ENCODE data around the gene GALNT4. TPM values are rescaled to one million over a fixed set of nuclear protein-coding genes. Genes with fewer than 3 reads are reported as not detected.

Gene GALNT4
- total and polyA plus RNA-seq, 9 of the 15 experiments (the other 6 are each of a cell fraction or from before 2014, with no cell fraction given): 1.2 to 4.6 (median 3.4) TPM

DNA sequence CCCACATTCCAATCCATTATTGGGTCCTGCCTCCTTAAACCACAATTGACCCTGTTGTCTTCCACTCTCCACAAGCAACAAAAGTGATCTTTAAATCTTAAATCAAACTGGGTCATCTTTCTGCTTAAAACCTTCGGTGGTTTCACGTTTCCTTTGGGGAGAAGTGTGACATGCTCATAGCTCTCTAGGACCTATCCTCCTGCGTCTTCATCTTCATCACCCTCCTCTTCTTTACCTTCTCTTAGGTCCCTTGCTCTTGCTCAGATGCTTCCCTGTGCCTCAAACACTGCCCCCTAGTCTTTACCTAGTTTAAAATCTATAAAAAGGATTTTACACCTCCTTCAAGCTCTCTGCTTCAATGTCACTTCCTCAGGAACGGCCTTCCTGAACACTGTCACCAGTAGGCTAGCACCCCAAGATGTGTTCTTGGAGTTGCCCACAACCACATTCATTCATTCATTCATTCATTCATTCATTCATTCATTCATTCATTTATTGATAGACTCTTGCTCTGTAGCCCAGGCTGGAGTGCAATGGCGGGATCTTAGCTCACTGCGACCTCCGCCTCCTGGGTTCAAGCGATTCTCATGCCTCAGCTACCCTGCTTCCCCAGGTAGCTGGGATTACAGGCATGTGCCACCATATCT, 46.8 kb downstream of the GALNT4 start:
- POLR2A ChIA-PET: no interaction called here

More for the DNA sequence above, 46.8 kb downstream of the GALNT4 start:
- CTCF ChIA-PET (ENCODE audit: low intra/inter-chr PET ratio): no interaction called here
- no peaks in the 10 kb centered on the region for H3K9me3 ChIP-seq (replicated peaks; ENCODE audit: control insufficient read depth, insufficient read depth, low read depth, low read length)
- TF ChIP-seq, protein P1, sequence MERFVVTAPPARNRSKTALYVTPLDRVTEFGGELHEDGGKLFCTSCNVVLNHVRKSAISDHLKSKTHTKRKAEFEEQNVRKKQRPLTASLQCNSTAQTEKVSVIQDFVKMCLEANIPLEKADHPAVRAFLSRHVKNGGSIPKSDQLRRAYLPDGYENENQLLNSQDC (CRISPR knock-in tag; IDR thresholded peaks at IDR 0.05): no peak
- TF ChIP-seq SIN3A (IDR thresholded peaks at IDR 0.05; ENCODE audit: borderline replicate concordance in 2 of 2, control insufficient read depth in 1 of 2, low read depth in 2 of 2, low read length in 2 of 2): no peak
- TF ChIP-seq ZNF24 (IDR thresholded peaks at IDR 0.05): peak; percentile 72
- TF ChIP-seq, protein P2, sequence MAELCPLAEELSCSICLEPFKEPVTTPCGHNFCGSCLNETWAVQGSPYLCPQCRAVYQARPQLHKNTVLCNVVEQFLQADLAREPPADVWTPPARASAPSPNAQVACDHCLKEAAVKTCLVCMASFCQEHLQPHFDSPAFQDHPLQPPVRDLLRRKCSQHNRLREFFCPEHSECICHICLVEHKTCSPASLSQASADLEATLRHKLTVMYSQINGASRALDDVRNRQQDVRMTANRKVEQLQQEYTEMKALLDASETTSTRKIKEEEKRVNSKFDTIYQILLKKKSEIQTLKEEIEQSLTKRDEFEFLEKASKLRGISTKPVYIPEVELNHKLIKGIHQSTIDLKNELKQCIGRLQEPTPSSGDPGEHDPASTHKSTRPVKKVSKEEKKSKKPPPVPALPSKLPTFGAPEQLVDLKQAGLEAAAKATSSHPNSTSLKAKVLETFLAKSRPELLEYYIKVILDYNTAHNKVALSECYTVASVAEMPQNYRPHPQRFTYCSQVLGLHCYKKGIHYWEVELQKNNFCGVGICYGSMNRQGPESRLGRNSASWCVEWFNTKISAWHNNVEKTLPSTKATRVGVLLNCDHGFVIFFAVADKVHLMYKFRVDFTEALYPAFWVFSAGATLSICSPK (IDR thresholded peaks at IDR 0.05; ENCODE audit: borderline replicate concordance): no peak
- no peak for TF ChIP-seq ZNF175 (CRISPR knock-in tag; IDR thresholded peaks at IDR 0.05; ENCODE audit: low read depth)
- H3K4me3 ChIP-seq: no peak overlapping the region
- no peak overlapping the region for H3K9ac ChIP-seq (ENCODE audit: insufficient read depth in 1 of 2, low read depth in 2 of 2, low read length in 2 of 2)
- no TSS peak for BruUV-seq (replicated peaks)
- no peaks in the 10 kb centered on the region for H3K4me1 ChIP-seq (replicated peaks in 1 of 2; ENCODE audit: control insufficient read depth in 2 of 2, insufficient read depth in 2 of 2, low read length in 2 of 2)
- intact Hi-C loops (cut with micrococcal nuclease): loop anchor here (10.0 kb wide), 2 partner anchors 217 to 1467 kb away; no protein-coding TSS in a partner anchor
- in situ Hi-C loops (cut with MboI): no loop called here
- H3K27ac ChIP-seq (ENCODE audit: extremely low read depth, low read depth, low read length): no peak overlapping the region
- FAIRE-seq: no peak
- H3K27me3 ChIP-seq (ENCODE audit: control insufficient read depth in 2 of 2, insufficient read depth in 2 of 2, low read length in 2 of 2): no peaks in the 10 kb centered on the region
- no peak for ATAC-seq
- no peak overlapping the region for H2AFZ ChIP-seq (ENCODE audit: low read depth, low read length)
- DNase-seq (ENCODE audit: extremely low read depth in 1 of 4, low spot score in 3 of 4): no peak
- H3K36me3 ChIP-seq (ENCODE audit: control insufficient read depth, insufficient read depth, low read length): no peaks in the 10 kb centered on the region
- H4K20me1 ChIP-seq (replicated peaks; ENCODE audit: control insufficient read depth, insufficient read depth, low read length): no peaks in the 10 kb centered on the region
- H3K9me1 ChIP-seq (ENCODE audit: control insufficient read depth, insufficient read depth, low read length): no peaks in the 10 kb centered on the region
- H3K4me2 ChIP-seq (ENCODE audit: insufficient read depth, low read length): no peak overlapping the region
- H3K79me2 ChIP-seq (ENCODE audit: control insufficient read depth, insufficient read depth, low read length): no peaks in the 10 kb centered on the region
- WGBS (ENCODE audit: insufficient coverage, low coverage, missing lambda C conversion rate): 67% methylated on average over 8 of the region's 8 CpGs
